GM18907 (cell line): ENCODE data around the gene LRMDA.
"Not testable (repeated sequence)": the region's sequence is repeated elsewhere in the genome, so short reads cannot be mapped to it uniquely, and the experiment has no call there.

Experiments used
- ATAC-seq: cut with Tn5 transposase; IDR thresholded peaks from one replicate; pipeline ENCODE4 v1.9.1; 2021; ENCODE audit warnings: mild to moderate bottlenecking, moderate library complexity; ENCODE audit not compliant: unreplicated experiment

Gene LRMDA

DNA sequence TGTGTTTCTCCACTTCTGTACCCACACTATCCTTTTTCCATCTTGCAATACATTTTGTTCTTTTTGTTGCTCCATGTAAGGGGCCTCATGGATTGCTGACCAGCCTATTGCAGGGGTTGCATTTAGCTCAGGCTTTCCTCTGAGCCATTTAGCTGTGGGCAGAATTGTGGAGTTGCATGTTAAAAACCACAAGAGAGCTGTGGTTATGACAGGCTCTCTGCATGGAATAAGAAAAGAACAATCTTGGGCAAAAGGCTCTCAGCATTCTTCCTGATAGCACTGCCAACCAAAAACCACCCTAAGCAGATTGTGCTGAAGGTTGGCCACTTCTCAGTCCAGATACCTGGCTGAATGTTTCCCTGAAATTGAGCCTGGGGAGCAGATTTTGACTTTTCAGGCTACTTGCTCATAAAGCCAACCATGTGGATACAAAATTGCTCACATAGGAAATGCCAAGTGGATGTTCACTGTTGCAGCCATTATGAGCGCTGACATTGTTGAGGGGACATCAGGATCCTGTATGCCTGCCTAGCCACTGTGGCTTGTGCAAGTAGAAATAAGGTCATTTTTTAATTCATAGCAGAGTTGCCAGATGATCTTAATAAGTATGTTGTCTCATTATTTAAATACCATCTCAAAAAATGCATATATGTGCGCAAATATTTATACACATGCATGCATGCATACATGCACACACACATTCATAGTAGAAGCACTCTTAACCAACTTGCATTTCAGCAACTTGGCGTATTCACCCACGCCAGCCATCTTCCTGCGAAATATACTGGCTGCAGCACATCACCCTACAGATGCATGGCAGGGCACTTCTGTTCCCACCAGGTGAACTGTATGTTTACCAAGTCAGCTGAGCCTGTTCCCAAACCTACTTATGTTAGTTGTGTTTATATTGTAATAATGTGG, 695.4 kb downstream of the LRMDA start:
- no peak for ATAC-seq

DNA sequence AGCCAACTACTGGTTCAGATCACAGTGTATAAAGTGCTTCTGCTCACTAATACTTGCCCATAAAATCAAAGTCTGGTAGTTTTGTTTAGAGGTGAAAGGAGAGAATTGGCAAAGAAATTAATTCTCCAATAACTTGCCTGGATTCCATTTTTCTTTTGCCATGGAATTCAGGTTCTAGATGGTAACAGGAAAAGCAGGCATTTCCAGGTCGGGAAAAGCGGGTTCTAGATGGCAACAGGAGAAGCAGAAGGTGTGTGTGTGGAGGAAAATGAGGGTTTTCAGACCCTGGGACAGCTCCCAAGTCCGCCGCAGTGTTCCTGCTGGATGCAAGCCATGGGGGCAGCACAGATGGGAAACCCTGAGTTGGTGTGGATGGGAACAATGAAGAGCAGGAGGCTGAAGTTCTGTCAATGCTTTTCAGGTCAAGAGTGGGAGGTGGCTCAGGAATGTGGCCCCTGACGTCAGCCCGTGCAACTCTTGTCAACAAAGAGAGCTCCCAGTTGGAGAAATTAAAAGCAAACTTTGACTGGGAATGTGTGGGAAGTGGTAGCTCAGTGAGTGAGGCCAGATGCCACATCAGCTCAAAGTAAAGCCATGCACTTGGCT, 696.7 kb downstream of the LRMDA start:
- ATAC-seq, result no peak

GRCh38 chr10:76129213-76129612, 697.8 kb downstream of the LRMDA start:
- no peak for ATAC-seq

- no peak for ATAC-seq
Observed at GRCh38 chr10:76130892-76131291, 699.5 kb downstream of the LRMDA start.

DNA sequence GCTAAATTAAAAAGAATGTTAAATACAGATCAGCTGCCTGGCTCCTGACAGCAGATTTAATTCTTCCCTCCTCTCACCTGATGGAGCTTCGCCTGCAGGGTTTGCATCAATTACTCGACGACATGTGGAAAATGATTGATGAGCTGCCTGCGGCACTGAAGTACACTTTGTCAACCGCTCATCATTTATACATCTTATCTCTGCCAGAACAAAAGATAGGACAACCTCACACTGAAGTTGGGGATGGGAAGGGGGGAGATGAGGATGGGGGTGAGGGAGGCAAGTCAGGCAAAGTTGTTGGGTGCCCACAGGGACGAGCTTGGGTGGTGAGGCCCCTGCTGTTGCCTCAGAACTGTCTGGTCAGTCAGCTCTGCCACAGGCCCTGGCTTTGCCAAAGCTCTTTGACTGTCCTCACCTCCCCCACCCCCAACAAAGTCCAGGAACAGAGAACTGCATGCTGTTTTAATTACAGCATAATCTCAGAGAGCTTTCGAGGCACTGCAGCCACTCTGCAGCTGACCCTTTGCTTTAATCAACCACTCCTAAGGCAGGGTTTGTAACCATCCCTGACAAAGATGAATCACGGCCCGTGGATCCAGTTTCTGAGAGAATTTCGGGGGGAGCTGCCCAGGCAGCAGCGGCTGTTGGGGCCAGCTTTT, 702.3 kb downstream of the LRMDA start:
- ATAC-seq, result no peak

DNA sequence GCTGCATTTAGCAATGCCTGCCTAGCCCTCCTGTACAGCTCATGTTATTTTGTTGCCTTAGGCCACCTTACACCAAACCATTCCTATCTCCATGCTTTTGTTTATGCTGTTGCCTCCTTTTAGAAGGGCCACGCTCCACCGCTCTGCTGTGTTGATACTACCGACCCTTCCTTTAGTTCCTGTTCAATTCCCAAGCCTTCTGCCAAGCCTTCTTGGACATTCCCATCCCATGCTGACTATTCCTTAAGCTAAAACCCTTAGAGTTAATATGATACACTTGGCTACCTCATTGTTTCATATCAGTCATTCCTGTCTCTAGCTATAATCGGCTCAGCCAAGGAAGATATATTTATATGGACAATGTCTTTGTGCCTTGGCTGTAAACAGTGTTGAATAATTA, 705.5 kb downstream of the LRMDA start:
- ATAC-seq, result no peak

GRCh38 chr10:76138286-76138685, 706.9 kb downstream of the LRMDA start:
- ATAC-seq, result no peak

GRCh38 chr10:76138906-76139305, 707.5 kb downstream of the LRMDA start:
- ATAC-seq, result no peak

GRCh38 chr10:76139431-76139830, 708.0 kb downstream of the LRMDA start:
- ATAC-seq, result no peak

DNA sequence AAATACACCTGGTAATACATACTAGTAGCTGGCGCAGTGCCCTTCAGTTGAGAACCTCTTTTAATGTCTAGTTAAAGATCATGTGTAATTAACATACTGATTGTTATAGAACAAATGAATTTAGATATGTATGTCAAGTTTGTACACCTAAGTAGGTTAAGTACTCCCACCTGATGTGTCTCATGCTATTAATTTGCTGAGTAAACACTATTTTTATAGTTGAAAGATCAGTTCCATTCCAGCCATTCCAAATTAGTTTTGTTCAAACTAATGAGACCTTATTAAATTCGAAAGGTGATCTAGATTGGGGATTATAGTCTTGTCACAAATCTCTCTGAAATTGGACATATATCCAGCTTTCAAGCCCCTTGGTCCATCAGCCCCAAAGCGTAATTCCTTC, 710.0 kb downstream of the LRMDA start:
- ATAC-seq, result no peak

GRCh38 chr10:76148217-76148616, 716.8 kb downstream of the LRMDA start:
- ATAC-seq, result not testable (repeated sequence)

GRCh38 chr10:76149182-76149581, 717.8 kb downstream of the LRMDA start:
- ATAC-seq, result no peak

DNA sequence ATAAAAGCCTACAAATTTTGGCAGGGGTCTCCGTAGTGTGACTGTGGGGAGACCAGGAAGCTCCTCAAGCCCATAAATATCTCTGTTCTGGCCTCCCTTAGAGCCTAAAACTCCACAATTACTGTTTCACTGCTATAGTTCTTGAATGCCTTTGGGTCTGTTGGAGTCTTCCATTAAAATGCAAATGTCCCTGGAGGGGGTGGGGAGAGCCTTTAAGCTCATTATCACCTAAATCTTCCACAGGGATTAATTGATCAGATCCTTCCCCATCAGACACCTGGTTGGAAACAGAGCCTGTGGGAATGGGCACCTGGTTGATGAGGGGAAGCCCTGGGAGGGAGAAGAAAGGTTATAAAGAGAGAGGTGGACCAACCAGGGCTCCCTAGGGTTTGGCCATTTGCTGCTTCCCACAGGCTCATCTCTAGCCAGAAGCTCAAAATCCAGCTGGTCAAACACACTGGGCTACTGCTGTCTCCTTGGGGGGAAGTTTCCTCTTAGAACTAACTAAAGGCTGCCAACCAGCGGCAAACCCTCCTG, 718.2 kb downstream of the LRMDA start:
- ATAC-seq, result no peak

DNA sequence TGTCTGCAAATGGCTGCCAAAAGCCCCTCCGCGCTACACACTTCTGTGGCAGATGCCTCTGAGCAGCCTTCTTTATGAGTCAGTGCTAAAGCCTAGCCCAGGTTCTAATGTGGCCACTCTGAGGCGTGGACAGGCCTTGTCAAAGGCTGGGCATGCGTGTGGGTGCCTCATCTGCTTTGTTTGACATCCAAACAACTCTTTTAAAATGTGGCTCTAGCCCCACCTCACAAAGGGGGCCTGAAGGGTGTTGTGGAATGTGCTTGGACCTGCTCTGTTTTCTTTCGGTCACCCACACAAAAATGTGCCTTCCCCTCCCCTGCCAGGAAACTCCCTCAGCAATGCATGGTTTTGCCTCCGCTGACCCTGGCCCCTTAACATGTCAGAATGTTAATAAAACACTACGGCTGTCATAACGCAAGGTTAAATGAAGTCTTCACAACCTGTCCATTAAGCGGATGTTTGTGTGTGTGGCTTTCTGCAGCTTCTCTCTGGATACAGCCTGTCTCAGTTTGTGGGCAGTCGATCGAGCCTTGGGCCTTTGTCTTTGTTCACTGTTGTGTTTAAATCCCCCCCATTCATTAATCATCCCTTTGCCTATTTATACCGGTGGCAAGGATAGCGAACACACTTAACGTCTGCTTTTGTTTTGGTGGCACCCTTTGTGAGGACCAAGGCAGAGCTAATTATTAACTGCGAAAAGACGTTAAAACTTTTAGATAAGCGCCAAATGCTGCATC, 718.9 kb downstream of the LRMDA start:
- ATAC-seq, result no peak

GRCh38 chr10:76150876-76151288, 719.5 kb downstream of the LRMDA start:
- no peak for ATAC-seq

GRCh38 chr10:76152186-76152585, 720.8 kb downstream of the LRMDA start:
- no peak for ATAC-seq

- no peak for ATAC-seq
Observed at GRCh38 chr10:76155961-76156360, 724.5 kb downstream of the LRMDA start.

DNA sequence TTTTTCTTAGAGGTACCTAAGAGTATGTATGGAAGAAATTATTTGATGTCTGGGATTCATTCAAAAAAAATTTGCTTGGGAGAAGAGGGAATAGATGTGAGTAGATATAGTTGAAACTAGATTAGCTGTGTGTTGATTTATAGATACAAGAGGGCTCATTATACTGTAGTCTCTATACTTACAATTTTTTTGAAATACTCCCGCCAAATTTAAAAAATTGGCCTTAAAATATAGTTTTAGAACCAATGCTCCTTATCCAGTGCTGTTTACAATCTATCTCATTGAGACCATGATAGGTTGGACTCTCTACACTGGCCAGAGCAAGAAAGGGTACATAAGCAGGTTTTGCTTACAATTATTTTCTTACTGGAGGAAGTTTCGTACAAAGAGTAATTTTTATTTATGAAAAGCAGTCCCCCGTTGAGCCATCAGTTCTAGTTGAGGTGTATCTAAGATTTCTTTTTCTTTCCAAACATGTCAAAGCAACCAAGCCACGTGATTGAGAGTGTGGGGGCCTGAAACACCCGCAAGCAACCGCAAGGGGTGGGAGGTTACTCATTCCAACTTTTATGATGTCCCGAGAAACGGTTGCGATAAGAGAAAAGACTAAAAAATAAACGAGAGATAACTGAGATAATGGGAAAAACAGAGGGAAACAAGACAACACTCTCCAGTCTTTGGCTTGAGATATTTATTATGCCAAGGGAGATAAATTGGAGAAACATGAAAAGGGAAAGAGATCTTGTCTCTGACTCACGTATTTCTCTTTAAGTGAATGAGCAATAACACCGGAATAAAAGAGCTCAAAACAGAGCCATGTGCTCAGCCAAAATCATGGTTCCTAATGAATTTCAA, 729.2 kb downstream of the LRMDA start:
- ATAC-seq, result no peak

DNA sequence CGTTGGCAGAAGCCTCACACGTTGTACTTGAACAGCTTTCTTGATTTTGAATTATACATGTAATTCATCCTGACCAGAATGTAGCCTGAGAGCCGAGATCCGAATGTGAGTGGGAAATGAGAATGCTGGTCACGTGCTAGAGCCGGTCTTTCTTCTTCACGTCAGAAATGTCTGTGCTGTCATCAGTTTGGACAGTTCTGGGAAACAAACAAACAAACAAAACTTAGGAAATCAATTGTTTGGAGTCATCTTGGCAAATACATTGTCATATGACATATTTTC, 729.8 kb downstream of the LRMDA start:
- ATAC-seq, result no peak

- ATAC-seq, result no peak
Observed at GRCh38 chr10:76168437-76168836, 737.0 kb downstream of the LRMDA start.
